Measurements from ENCODE around the gene C10orf71.

C10orf71 gene

DNA sequence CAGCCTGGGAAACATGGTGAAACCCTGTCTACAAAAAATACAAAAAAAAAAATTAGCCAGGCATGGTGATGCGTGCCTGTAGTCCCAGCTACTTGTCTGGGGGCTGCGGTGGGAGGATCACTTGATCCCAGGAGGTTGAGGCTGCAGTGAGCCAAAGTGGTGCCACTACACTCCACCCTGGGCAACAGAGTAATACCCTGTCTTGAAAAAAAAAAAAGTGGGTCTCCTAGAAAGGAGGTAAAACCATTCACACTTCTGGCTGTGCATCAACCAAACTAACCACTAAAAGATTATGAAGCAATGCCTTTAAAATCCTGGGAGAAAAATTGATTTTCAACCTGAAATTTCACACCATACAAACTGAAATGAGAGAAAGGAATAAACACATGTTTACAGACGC lies 35.4 kb upstream of the C10orf71 start:
- Histone ChIP-seq H3K27me3 (no peaks in the 10 kb centered on the region), H3K9me3 (no peaks in the 10 kb centered on the region), H3K27ac (no peak overlapping the region), H3K4me1 (ENCODE audit: control insufficient read depth in 1 of 2, insufficient read depth in 1 of 2, low read depth in 1 of 2, low read length in 1 of 2) (no peaks in the 10 kb centered on the region), H3K4me3 (ENCODE audit: low read depth in 1 of 2, low read length in 1 of 2) (no peak overlapping the region), H3K36me3 (no peaks in the 10 kb centered on the region)
- TF ChIP-seq, protein P1, sequence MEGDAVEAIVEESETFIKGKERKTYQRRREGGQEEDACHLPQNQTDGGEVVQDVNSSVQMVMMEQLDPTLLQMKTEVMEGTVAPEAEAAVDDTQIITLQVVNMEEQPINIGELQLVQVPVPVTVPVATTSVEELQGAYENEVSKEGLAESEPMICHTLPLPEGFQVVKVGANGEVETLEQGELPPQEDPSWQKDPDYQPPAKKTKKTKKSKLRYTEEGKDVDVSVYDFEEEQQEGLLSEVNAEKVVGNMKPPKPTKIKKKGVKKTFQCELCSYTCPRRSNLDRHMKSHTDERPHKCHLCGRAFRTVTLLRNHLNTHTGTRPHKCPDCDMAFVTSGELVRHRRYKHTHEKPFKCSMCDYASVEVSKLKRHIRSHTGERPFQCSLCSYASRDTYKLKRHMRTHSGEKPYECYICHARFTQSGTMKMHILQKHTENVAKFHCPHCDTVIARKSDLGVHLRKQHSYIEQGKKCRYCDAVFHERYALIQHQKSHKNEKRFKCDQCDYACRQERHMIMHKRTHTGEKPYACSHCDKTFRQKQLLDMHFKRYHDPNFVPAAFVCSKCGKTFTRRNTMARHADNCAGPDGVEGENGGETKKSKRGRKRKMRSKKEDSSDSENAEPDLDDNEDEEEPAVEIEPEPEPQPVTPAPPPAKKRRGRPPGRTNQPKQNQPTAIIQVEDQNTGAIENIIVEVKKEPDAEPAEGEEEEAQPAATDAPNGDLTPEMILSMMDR (IDR thresholded peaks at IDR 0.05): no peak

DNA sequence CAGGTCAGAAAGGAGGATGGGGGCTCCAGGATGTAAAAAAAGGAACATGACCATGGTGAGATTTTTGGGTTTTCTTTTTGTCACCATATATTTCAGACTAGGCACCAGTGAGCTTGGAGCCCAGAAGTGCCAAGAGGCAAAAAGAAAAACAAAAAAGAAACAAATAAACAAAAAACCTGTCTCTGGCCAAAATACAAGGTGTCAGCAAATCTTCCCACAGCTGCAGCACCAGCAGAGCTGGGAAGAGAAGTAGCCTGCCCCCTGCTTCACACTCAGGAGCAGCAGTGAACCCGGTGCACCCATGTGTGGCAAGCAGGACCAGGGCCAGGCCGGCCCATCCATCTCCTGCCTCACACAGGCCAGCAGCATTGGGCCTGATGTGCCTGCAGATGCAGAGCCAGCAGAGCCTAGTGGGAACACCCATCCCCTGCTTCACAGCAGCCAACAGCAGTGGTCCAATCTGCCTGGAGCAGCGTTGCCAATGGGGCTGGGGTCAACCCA lies 34.7 kb upstream of the C10orf71 start:
- Histone ChIP-seq H3K27me3 (no peaks in the 10 kb centered on the region), H3K9me3 (no peaks in the 10 kb centered on the region), H3K4me1 (ENCODE audit: control insufficient read depth in 1 of 2, insufficient read depth in 1 of 2, low read depth in 1 of 2, low read length in 1 of 2) (no peaks in the 10 kb centered on the region), H3K4me3 (ENCODE audit: low read depth in 1 of 2, low read length in 1 of 2) (no peak overlapping the region), H3K27ac (no peak overlapping the region), H3K36me3 (no peaks in the 10 kb centered on the region)
- TF ChIP-seq, protein P1 (IDR thresholded peaks at IDR 0.05): no peak

DNA sequence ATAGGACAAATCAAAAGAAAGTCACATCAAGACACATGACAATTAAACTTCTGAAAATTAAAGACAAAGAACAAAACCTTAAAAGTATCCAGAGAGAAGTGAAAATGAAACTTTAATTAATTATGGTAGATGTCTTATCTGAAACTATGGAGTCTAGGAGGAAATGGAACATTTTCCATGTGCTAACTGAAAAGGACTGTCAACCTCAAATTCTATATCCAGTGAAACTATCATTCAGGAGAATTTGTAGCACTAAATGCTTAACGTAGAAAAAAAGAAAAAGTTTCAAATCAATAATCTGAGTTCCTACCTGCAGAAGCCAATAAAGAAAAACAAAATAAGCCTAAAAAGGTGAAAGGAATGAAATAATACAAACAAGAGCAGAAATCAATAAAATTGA lies 33.1 kb upstream of the C10orf71 start:
- no peaks in the 10 kb centered on the region for H3K4me1 ChIP-seq (ENCODE audit: control insufficient read depth in 1 of 2, insufficient read depth in 1 of 2, low read depth in 1 of 2, low read length in 1 of 2)
- H3K27ac ChIP-seq: no peak overlapping the region
- no peak overlapping the region for H3K4me3 ChIP-seq (ENCODE audit: low read depth in 1 of 2, low read length in 1 of 2)
- H3K27me3 ChIP-seq: no peaks in the 10 kb centered on the region
- no peaks in the 10 kb centered on the region for H3K36me3 ChIP-seq
- TF ChIP-seq, protein P1 (IDR thresholded peaks at IDR 0.05): no peak
- no peaks in the 10 kb centered on the region for H3K9me3 ChIP-seq

DNA sequence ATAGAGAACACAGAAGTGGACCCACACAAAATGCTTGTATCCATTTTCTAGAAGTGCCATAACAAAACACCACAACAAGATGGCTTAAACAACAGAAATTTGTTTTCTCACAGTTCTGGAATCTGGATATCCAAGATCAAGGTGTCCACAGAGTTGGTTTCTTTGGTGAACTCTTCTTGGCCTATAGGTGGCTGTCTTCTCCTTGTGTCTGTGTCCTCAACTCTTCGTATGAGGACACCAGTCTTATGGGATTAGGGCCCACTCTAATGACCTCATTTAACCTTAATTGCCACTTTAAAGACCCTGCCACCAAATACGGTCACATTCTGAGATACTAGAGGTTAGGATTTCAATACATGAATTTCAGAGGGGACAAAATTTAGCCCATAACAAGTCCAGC lies 30.8 kb upstream of the C10orf71 start:
- Histone ChIP-seq H3K9me3 (no peaks in the 10 kb centered on the region), H3K27me3 (no peaks in the 10 kb centered on the region), H3K4me3 (ENCODE audit: low read depth in 1 of 2, low read length in 1 of 2) (no peak overlapping the region), H3K4me1 (ENCODE audit: control insufficient read depth in 1 of 2, insufficient read depth in 1 of 2, low read depth in 1 of 2, low read length in 1 of 2) (no peaks in the 10 kb centered on the region), H3K27ac (no peak overlapping the region), H3K36me3 (no peaks in the 10 kb centered on the region)
- TF ChIP-seq, protein P1 (IDR thresholded peaks at IDR 0.05): no peak

DNA sequence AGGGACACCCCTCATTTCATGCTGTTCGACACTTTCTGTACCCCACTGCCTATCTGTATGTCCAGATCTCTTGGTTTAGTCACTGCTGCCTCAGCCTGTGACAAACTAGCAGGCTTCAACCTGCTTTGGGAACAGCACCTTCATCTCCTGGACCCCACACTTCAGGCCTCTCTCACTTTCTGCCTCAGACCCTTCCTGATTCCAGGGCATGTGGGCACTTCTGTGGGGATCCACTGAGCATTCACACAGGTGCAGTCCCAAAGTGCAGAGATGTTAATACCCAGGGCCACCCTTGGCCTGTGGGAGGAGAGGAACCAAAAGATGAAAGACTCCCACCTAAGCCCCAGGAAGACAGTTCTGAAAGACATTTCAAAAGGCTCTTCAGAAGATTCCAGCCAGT lies 29.4 kb upstream of the C10orf71 start:
- TF ChIP-seq, protein P1 (IDR thresholded peaks at IDR 0.05): no peak
- Histone ChIP-seq H3K27ac (no peak overlapping the region), H3K36me3 (no peaks in the 10 kb centered on the region), H3K9me3 (no peaks in the 10 kb centered on the region), H3K4me1 (ENCODE audit: control insufficient read depth in 1 of 2, insufficient read depth in 1 of 2, low read depth in 1 of 2, low read length in 1 of 2) (no peaks in the 10 kb centered on the region), H3K4me3 (ENCODE audit: low read depth in 1 of 2, low read length in 1 of 2) (no peak overlapping the region), H3K27me3 (no peaks in the 10 kb centered on the region)

DNA sequence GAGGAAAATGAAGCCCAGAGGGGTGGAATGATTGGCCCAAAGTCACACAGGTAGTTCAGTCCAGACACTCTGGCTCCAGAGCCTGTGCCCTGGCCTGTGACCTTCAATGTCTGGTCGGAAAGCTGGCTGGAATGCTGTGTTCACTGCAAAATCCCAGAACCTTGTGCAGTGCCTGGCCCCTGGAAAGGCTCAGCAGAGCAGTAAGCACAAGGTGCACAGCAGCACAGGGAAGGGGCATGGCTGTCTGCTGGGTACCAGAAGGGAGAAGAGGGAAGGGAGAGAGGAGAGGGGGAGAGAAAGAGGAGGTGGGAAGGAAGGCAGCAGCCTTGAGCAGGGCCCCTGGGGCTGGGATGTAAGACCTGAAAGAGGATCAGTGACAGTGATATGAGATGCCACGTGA lies 28.4 kb upstream of the C10orf71 start:
- no peak overlapping the region for H3K27ac ChIP-seq
- no peak overlapping the region for H3K4me3 ChIP-seq (ENCODE audit: low read depth in 1 of 2, low read length in 1 of 2)
- no peaks in the 10 kb centered on the region for H3K36me3 ChIP-seq
- H3K4me1 ChIP-seq (ENCODE audit: control insufficient read depth in 1 of 2, insufficient read depth in 1 of 2, low read depth in 1 of 2, low read length in 1 of 2): no peaks in the 10 kb centered on the region
- H3K27me3 ChIP-seq: no peaks in the 10 kb centered on the region
- H3K9me3 ChIP-seq: no peaks in the 10 kb centered on the region
- TF ChIP-seq, protein P1 (IDR thresholded peaks at IDR 0.05): no peak
